GM19193 (cell line): ENCODE measurements around the gene DNAJC5G.

Experiments
- POLR2A ChIP-seq: IDR thresholded peaks from 4 replicates; pipeline ENCODE4 v1.6.1; 2011; ENCODE audit not compliant: insufficient read depth, insufficient read length; ENCODE audit errors: extremely low read depth

DNAJC5G gene

DNA sequence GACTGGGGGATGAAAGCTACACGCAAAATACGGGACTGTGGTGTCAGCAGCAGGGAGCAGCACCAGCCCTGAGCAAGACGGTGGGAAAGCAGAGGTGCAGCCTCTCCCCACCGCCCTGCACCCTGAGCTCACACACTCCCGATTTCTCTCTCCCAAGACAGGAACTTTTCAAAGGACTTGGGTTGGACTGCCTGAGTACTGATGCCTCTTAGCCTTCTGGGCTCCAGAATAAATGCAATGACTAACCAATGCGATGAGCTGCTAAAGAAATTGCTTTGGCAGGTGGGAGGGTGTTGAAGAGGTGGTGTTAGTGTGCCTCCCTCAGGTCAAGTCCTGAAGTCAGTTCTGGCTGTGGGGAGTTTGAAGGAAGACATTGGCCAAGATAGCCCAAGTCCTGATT lies 16.6 kb downstream of the DNAJC5G start:
- no peak for TF ChIP-seq POLR2A

DNA sequence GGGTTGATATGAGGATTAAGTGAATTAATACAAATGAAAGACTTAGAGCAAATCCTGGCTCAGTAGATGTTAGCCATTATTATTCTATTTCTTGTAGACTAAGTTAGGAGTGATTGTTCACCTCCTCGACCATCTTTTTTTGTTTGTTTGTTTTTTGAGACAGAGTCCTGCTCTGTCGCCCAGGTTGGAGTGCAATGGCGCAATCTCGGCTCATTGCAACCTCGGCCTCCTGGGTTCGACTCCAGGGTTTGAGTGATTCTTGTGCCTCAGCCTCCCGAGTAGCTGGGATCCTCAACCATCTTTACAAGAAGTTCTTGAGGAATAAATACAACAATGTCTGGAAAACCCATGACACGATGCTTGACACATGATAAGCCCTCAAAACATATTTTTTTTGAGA lies 19.7 kb downstream of the DNAJC5G start:
- TF ChIP-seq POLR2A = no peak

DNA sequence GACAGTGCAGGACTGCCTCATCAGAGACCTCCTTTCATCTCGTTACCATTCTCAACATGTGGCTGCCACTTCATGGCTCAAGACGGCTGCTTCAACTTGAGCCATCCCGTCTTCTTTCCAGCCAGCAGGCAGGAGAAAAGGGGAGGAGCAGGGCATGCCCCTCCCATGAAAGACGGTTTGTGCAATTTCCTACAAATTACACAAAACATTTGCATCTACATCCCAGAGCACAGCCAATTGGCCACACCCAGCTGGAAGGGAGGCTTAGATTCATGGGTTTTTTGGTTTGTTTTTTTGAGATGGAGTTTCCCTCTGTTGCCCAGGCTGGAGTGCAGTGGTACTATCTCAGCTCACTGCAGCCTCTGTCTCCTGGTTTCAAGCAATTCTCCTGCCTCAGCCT lies 21.2 kb downstream of the DNAJC5G start:
- no peak for TF ChIP-seq POLR2A

DNA sequence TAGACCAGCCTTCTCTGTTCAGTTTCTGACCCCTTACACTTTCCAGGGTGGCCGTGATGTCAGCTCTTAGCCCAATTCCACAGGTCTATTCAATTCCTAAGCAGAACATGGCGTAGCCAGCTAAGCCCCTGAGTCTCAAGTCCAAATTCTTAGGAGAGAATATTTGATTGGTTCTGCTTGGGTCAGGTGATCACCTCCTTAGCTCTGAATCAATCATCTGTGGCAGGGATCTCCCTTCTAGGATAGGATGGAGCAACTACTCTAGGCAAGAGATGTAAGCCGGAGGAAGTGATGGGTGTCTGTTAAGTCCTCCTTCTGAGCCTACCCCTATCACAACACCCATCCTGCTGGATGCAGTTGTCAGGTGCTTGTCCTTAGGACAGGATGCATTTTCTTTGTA lies 22.0 kb downstream of the DNAJC5G start:
- TF ChIP-seq POLR2A = no peak

DNA sequence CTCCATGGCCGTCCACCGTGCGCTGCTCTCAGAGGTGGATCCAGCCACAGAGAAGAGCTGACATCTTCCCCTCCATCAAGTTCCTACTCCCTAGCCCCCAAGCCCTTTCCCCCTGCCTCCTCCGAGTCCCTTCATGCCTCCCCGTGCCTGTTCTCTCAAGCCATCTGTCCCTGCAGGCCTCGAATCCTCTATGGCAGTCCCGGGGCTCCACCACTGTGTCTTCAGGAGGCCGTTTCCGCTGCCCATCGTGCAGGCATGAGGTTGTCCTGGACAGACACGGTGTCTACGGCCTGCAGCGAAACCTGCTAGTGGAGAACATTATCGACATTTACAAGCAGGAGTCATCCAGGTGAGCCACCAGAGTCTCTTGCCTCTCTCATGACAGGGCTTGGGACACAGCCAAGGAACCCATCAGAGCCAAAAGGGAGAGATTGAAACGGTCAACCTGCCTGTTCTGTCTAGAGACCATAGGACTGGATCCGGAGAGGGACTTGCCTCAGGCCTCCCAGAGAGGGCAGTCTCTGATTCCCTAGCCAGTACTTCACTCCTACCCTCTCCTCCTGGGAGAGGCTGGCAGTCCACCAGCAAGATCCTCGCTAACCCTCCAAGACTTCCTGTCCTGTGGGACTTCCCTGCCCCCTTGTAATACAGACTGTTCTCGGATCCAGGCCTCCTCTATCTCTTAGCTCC lies 23.3 kb downstream of the DNAJC5G start:
- TF ChIP-seq POLR2A = no peak

DNA sequence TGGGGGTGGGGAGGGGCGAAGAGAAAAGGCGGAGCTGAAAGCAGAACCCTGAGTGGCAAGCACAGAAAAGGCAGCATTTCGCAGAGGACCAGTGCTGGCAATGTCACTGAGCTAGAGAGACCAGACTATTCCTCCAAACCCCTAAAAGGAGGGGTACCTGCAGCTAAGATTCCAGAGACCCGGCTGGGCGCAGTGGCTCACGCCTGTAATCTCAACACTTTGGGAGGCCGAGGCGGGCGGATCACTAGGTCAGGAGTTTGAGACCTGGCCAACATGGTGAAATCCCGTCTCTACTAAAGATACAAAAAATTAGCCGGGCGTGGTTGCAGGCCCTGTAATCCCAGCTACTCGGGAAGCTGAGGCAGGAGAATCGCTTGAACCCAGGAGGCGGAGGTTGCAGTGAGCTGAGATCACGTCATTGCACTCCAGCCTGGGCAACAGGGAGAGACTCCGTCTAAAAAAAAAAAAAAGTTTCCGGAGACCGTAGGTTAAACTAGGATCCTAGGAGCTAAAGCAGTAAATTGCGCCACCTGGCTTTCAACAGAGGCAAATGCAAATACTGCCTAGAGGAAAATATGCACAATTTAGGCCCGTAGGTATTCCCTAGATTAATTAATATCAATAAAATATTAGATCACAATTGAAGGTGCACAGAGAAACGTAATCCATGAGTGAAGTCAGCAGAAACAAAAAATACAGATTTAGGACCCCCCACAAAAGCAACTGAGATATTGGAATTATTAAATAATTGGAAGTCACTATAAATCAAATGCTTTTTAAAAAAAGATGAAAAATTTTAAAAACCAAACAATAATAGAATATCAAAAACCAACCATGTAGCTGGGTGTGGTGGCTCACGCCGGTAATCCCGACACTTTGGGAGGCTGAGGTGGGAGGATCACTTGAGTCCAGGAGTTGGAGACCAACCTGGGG lies 28.1 kb downstream of the DNAJC5G start:
- no peak for TF ChIP-seq POLR2A

DNA sequence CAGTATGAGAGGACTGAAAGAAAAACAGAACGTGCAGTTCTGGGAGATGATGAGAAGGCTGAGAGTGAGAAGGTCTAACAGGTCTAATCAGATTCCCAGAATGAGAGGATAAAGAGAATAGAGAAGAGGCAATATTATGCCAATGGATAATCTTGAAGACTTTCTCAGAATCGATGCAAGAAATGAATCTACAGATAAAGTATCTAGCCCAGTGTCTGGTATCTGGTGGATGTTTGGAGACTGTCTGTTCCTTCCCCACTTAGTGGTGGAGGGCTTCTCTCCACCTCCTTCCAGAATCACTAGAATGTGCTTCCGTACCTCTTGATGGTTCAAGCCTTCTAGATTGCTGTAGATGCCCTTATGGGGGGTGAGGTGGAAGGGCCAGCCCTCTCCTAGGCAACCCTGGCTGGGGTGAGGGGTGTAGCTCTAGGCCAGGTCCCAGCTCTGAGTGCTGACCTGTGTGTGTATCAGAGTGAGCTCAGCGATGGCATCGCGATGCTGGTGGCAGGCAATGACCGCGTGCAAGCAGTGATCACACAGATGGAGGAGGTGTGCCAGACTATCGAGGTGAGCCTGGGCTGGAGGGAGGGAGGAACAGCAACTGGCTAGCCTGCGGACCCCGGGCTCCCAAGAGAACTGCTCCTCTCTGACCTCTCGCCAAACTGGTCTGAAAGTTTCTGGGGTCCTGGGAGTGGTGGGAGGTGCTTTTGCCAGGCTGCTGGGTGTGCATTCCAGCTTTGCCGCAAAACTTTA lies 29.4 kb downstream of the DNAJC5G start:
- no peak for TF ChIP-seq POLR2A

DNA sequence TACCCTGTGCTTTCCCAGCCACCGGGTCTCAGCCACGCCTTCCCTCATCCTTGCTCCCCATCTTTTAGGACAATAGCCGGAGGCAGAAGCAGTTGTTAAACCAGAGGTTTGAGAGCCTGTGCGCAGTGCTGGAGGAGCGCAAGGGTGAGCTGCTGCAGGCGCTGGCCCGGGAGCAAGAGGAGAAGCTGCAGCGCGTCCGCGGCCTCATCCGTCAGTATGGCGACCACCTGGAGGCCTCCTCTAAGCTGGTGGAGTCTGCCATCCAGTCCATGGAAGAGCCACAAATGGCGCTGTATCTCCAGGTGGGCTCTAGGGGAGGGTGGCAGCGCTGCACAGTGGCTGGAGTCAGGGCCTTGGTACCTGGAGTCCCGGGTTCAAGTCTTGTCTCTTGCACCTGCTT lies 30.3 kb downstream of the DNAJC5G start:
- no peak for TF ChIP-seq POLR2A

DNA sequence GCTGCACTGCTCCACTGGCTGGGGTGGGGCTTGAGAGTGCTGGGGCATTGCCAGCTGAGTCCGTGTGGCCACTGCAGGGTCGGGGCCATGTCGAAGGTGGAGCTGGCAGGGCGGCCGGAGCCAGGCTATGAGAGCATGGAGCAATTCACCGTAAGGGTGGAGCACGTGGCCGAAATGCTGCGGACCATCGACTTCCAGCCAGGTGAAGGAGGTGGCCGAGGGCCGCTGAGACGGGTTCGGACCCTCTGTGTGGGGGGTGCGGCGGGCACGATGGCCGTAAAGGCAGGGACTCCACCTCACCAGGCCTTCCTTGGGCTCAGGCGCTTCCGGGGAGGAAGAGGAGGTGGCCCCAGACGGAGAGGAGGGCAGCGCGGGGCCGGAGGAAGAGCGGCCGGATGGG lies 30.9 kb downstream of the DNAJC5G start:
- no peak for TF ChIP-seq POLR2A

DNA sequence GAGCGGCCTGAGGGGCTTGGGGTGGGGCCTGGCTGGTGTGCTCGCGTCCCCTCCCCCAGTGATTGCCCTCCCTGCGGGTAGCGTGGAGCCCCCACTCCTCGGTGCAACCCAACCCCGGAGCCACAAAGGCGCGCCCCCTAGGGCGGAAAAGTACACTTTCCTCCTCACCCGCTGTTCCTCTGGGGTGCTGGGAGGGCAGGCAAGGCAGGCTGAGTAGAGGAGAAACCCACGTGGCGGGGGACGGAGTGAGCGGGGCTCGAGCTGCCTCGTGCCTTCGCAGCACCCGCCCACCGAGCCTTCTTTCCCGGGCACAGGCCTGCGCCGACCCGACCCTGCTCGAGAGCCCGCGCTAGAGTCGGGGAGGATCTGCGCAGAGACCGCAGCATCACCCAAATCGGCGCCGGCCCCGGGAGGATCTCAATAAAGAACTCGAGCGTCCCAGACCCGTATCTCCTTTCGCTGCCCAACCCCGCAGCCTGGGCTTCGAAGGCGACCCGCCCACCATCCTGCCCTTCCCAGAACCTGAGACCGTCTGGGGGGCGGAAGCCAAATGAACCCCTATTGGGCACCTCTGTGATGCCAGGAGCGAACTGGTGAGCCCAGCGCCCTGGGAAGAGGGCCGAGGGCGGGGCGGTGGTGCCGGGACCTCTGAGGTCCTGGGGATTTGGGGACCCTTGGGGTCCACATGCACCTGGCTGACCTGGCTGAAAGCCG lies 31.5 kb downstream of the DNAJC5G start:
- TF ChIP-seq POLR2A = no peak

DNA sequence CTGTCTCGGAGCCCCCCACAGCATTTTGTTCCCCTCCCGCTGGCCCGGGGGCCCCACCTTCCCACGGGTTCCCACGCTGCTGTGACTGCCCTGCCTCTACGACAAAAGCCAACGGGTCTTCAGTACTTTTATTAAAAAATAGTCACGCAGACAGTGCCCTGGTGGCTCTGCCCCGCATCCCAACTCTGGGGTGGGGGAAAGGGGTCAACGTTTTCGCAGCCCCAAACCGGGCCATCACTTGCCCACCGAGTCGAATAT lies 32.0 kb downstream of the DNAJC5G start:
- TF ChIP-seq POLR2A = no peak

DNA sequence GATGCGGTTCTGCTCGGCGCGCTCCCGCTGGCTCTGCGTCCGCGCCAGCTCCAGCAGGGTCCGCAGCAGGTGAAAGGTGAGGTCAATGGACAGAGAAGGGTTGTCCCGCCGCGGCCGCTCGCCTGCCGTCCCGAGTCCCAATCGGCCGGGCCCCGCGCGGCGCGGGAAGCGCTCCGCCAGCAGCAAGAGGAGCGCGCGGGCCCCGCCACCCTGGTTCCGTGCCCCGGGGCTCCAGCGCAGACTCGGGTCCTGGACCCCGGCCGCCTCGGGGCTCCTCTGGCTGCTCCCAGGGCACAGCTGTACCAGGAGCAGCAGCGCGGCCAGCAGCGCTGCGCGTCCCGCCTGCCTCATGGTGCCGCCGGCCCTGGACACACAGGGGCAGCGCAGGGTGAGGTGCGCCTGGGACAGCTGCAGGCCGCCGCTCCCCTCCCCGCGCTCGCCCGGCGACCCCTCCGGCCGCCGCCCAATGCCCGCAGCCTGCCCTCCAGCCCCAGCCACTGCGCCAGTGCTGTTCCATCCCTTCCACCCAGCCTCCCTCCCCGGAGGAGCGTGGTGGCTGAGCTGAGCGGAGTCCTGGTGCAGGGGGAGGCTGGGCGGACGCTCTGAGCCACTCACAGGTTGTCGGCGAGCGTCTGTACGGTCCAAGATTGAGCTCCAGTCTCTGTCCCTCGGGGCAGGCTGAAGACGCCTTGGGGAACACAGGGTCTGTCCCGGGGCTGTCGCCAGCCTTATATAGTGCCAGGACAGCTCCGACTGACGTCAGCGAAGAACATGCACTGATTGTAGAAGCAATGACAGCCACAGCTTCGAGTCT lies 32.5 kb downstream of the DNAJC5G start:
- no peak for TF ChIP-seq POLR2A

DNA sequence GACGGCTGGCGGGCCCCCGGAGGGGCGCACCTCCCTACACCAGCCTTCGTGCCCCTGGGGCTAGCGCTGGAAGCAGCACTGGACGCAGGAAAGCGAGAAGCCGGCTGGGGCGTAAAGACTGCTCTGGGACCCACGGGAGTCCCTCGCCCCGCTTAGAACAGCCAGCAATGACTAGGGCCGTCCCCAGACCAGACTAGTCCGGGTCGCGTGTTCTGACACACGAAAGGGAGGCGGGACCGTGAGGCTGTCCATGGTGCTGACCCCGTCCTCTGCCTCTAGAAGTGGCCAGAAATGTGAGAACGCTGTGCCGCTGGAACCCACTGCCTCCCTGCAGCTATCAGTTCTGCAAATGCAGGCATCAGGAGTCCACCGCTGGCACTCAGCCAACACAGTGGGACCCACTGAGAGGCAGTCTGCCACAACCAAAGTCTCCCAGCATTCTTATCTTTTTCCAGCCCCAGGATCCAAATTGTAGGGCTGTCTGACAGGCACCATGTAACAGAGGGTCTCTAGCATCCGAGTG lies 33.2 kb downstream of the DNAJC5G start, which contains the start of gene UCN:
Gene UCN, minus strand, starts transcription at position 87 of the 523 bp plus-strand sequence. CDS start 550 bp downstream, outside the sequence.
- no peak for TF ChIP-seq POLR2A

DNA sequence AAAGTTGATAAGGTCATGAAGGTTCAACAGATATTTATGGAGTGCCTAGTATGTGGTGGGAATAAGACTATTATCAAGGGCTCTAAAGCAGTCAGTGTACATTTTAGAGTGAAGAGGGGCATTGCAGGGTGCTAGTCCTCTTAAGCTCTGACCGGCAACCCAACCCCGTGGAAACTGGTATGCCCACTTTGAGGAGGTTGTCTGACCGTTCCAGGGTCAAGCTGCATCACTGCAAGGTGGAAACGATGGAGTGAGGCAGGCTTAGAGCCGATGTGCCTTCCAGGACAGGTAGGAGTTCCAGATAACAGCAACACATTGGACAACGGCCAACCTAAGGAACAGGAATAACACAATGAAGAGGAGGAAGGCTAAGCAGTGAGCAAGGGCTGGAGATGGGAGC lies 34.4 kb downstream of the DNAJC5G start:
- no peak for TF ChIP-seq POLR2A
